Stimulated activated CD8-positive, alpha-beta memory T cell treated with anti-CD3 and anti-CD28 coated beads, Interleukin-7, amount 100 ng/mL, for 1 hour (primary cell): ENCODE data around the gene ENTR1.

Source experiments
- DNase-seq, 2 donors: peaks; one replicate each; pipeline ENCODE4 v3.0.0-alpha.2; 2020; ENCODE audit warnings: low read depth in 2 of 2

ENTR1 gene, protein sequence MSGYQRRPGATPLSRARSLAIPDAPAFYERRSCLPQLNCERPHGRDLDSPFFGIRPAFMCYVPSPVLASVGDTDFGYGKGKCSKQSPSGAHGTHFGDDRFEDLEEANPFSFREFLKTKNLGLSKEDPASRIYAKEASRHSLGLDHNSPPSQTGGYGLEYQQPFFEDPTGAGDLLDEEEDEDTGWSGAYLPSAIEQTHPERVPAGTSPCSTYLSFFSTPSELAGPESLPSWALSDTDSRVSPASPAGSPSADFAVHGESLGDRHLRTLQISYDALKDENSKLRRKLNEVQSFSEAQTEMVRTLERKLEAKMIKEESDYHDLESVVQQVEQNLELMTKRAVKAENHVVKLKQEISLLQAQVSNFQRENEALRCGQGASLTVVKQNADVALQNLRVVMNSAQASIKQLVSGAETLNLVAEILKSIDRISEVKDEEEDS

GRCh38 chr9:136410500-136411287 is at the start of gene ENTR1, which contains the start of gene PMPCA:
ENTR1 (minus strand) TSS chr9:136410614; CDS start chr9:136410397, 217 bp downstream.
PMPCA (plus strand) TSS chr9:136410658; CDS start chr9:136410669, 11 bp downstream.
- peak; percentile 93 to 95 for DNase-seq

GRCh38 chr9:136459425-136459824 is 49.0 kb upstream of the ENTR1 start:
- DNase-seq: no peak

GRCh38 chr9:136457326-136457725 is 46.9 kb upstream of the ENTR1 start:
- no peak for DNase-seq

- no peak for DNase-seq
Observed at GRCh38 chr9:136456258-136456657, 45.8 kb upstream of the ENTR1 start.

GRCh38 chr9:136455043-136456002 is 44.9 kb upstream of the ENTR1 start:
- DNase-seq: no peak

GRCh38 chr9:136454026-136454796 is 43.8 kb upstream of the ENTR1 start:
- no peak for DNase-seq

GRCh38 chr9:136453326-136453725 is 42.9 kb upstream of the ENTR1 start:
- DNase-seq: no peak

GRCh38 chr9:136451221-136451877 is 40.9 kb upstream of the ENTR1 start:
- no peak for DNase-seq

DNA sequence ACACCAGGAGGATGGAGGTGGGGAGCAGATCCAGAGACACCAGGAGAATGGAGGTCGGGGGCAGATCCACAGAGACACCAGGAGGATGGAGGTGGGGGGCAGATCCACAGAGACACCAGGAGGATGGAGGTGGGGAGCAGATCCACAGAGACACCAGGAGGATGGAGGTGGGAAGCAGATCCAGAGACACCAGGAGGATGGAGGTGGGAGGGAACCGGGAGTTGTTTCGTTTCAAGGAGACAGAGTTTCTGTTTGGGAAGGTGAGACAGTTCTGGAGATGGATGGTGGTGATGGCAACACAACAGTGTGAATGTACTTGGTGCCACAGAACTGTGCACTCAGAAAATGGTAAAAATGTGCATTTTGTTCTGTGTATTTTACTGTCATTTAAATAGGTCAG is 38.2 kb upstream of the ENTR1 start:
- no peak for DNase-seq

DNA sequence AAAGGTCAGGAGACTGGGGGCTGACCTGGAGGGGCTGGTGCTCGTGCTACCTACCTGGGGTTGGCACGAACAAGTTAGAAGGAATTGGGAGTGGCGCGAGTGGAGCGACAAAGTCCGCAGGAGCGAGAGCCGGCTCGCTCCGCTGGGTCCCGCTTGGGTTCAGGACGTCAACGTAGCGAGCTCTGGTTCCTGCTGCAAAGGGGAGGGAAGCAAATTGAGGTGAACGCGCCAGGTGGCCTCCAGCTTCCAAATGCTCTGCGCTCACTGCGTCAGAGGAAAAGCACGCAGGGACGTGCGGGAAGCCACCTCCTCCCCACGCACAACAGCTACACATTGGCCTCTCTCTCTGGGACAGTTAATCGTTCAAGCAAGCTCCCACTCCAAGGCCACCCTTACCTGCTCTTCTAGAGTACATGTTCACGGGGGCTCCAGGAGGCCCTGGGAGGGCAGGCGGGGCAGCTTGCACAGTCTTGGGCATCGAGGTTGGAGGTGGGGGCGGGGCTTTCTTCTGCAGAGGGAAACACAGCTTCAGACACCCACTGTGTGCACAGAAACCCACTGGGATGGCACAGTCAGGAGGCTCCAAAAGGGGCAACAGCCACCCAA is 36.9 kb upstream of the ENTR1 start:
- no peak for DNase-seq

GRCh38 chr9:136445799-136446198 is 35.4 kb upstream of the ENTR1 start:
- DNase-seq: no peak

DNA sequence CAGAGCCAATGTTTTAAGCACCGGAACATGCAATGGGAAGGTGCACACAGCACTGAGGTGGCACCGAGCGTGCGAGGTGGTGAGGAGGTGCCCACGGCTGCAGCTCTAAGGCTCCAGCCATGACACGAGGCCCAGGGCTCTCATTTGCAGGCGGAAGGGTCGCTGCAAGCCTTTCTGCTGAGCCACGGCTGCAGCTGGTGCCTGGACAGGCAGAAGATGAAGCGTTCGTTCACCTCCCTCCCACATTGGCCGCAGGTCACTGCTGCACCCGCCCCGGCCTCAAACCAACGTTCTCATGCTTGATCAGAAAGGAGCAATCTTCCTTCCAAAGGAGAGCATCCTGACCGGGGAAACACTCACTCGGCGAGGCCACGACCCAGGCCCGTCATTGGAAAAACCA is 33.7 kb upstream of the ENTR1 start:
- DNase-seq: no peak

GRCh38 chr9:136443687-136444086 is 33.3 kb upstream of the ENTR1 start:
- DNase-seq: no peak

DNA sequence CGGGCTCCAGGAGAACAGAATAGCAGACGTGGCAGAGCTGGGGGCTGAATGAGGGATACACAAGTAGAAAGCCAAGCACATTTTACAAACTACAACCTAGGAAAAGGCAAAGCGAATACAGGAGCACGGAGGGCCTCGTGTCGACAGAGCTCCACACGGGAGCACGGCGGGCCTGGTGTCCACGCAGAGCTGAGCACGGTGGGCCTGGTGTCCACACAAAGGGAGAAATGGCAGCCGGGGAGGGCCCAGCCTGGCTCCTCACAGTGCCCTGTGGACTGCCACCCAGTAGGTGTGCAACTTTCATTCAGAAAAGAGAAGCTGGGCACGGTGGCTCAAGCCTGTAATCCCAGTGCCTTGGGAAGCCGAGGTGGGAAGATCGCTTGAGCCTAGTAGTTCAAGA is 32.7 kb upstream of the ENTR1 start:
- DNase-seq: no peak

DNA sequence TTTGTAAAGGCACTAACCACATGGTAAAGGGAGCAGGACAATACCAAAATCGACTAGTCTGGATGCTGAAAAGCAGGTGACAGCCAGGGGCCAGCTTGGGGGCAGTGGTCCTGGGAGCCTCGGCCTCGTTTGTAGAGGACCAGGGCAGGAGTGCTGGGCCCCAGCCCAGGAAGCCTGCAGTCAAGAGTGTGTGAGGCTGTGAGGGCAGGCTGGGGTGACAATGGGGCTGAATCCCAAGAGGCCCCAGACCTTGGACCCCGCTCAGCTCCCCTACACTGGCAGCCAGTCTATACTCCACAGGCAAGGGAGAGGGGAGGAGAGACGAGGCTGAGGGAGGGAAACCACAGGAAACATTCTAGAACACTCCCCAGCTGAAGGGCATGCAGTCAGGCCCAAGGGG is 31.9 kb upstream of the ENTR1 start:
- no peak for DNase-seq

DNA sequence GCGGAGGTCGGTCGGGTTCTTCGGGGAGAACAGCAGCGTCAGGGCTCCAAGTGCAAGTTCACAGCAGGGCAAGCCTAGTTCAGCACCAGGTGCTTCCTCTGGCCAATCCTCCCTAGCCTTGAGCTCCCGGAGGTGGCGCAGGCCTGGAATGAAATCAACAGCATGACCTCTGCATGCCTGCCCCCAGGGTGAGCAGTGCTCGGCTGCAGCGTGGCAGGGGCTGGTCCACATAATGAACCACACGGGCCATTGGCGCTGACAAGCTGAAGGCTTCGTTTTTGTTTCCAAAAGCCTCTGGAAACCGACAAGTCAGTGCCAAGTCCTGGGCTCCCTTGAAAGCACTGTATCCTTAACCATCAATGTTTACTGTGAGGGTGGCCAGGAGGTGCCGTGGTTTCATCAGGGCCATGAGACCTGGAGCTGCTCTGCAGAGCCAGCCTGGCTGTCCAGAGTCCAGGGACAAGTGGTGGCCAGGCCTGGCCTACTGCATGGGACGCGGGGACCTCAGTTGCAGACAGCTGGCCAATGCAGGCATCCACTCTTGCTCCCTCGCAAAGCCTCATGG is 31.3 kb upstream of the ENTR1 start:
- no peak for DNase-seq

- DNase-seq: no peak
Observed at GRCh38 chr9:136441191-136441680, 30.8 kb upstream of the ENTR1 start.

DNA sequence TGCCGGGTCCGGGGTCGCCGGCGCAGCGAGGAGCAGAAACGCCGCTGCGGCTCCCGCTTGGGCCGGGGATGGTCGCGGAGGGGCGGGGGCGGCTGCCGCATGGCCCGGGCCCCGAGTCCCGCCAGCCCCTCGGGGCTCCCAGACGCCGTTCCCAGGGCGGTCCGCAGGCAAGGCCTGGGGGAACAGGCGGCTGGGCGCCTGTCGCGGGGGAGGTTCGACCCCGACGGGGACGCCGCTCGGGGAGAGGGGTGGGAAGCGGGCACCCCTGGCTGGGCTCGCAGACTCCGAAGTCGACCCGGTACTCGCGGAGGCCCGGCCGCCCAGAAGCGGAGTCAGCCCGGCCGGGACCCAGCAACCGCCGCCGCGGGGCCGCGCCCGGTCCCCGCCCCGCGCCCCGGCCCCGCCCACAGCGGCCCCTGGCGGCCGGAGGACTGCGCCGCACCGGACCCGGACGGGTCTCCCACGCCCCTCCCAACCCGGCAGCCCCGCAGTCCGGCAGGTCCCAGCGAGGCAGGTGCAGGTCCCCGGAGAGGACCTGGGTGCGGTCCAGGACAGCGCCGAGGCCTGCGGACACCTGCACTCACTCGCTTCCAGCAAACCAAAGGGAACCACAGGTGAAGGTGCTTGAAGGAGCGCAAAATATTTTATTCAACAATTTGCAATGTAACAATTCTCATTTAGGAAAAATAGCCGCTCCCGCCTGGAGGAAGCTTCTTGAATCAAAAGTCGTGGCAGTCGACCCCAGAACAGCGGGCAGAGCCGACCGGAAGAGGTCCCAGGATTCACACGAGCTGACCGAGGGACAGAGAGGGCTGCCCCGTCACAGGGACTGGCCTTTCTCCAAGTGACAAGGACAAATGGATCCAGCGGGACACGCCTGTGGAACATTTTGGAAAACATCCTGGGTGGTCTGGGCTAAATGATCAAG is 29.3 kb upstream of the ENTR1 start, which contains the start of gene INPP5E:
TSS of gene INPP5E (minus strand) at position 365 of the 928 bp plus-strand sequence. CDS start 426 bp downstream, outside the sequence.
- peak; percentile 72 for DNase-seq
